Lung microvascular endothelial cell (primary cell): ENCODE measurements around the gene CCDC85C. TPM values are rescaled to one million over a fixed set of nuclear protein-coding genes. Genes with fewer than 3 reads are reported as not detected.

ENCODE experiments used
- DNase-seq, 2 donors: peaks; one replicate each; pipeline versions ENCODE4 v3.0.0 to v3.0.0-alpha.2; 2010; ENCODE audit warnings: low read depth in 2 of 2
- total RNA-seq: library from RNA; depleted of rRNA; stranded (reverse); fragments of >200 nt; gene quantifications from 2 replicates; pipeline ENCODE4 v1.2.1, GENCODE V29; 2014

The CCDC85C gene
- total RNA-seq, 1 donor from 2014 or later = 1.6 TPM

GRCh38 chr14:99541211-99541610 is 62.8 kb downstream of the CCDC85C start:
- no peak for DNase-seq

- DNase-seq = no peak
Observed at GRCh38 chr14:99540196-99541032, 63.6 kb downstream of the CCDC85C start.

- DNase-seq = peak; percentile 75 to 93
Observed at GRCh38 chr14:99539491-99539890, 64.5 kb downstream of the CCDC85C start.

GRCh38 chr14:99538733-99539132 is 65.3 kb downstream of the CCDC85C start:
- DNase-seq = no peak

- no peak for DNase-seq
Observed at GRCh38 chr14:99538275-99538674, 65.7 kb downstream of the CCDC85C start.

- DNase-seq = peak in 1 of 2 donors; percentile 76
Observed at GRCh38 chr14:99537399-99537798, 66.6 kb downstream of the CCDC85C start.

- DNase-seq = no peak
Observed at GRCh38 chr14:99535908-99536778, 67.9 kb downstream of the CCDC85C start.

- DNase-seq = no peak
Observed at GRCh38 chr14:99535448-99535847, 68.6 kb downstream of the CCDC85C start.

GRCh38 chr14:99534863-99535262 is 69.1 kb downstream of the CCDC85C start:
- DNase-seq = no peak

GRCh38 chr14:99534333-99534732 is 69.7 kb downstream of the CCDC85C start:
- no peak for DNase-seq

GRCh38 chr14:99532310-99532709 is 71.7 kb downstream of the CCDC85C start:
- no peak for DNase-seq

- DNase-seq = peak in 1 of 2 donors; percentile 90
Observed at GRCh38 chr14:99531251-99532096, 72.5 kb downstream of the CCDC85C start.

GRCh38 chr14:99530407-99531155 is 73.4 kb downstream of the CCDC85C start:
- DNase-seq = peak in 1 of 2 donors; percentile 17

GRCh38 chr14:99529899-99530298 is 74.1 kb downstream of the CCDC85C start:
- DNase-seq = peak; percentile 30 to 60

GRCh38 chr14:99527427-99528076 is 76.5 kb downstream of the CCDC85C start:
- no peak for DNase-seq

- DNase-seq = no peak
Observed at GRCh38 chr14:99527026-99527425, 77.0 kb downstream of the CCDC85C start.

- no peak for DNase-seq
Observed at GRCh38 chr14:99525699-99526080, 78.3 kb downstream of the CCDC85C start.

GRCh38 chr14:99524804-99525698 is 79.0 kb downstream of the CCDC85C start:
- DNase-seq = peak; percentile 41 to 61

- DNase-seq = peak; percentile 29 to 41
Observed at GRCh38 chr14:99524091-99524661, 79.8 kb downstream of the CCDC85C start.
